ENCODE data around the gene RSPO4. TPM values are rescaled to one million over a fixed set of nuclear protein-coding genes. Genes with fewer than 3 reads are reported as not detected.

Gene RSPO4
- total RNA-seq, 1 experiment from 2014 or later: not detected

GRCh38 chr20:922781-923180 lies 79.3 kb downstream of the RSPO4 start:
- DNase-seq (ENCODE audit: low read depth): no peak

GRCh38 chr20:921068-921467 lies 81.0 kb downstream of the RSPO4 start:
- in situ Hi-C loops (cut with HindIII; ENCODE audit: low pct_unique_long_range_greater_than_20kb, low sequenced_read_pairs): no loop called here

More at GRCh38 chr20:922781-923180, 79.3 kb downstream of the RSPO4 start:
- in situ Hi-C loops (cut with HindIII; ENCODE audit: low pct_unique_long_range_greater_than_20kb, low sequenced_read_pairs): no loop called here

GRCh38 chr20:920311-920710 lies 81.8 kb downstream of the RSPO4 start:
- in situ Hi-C loops (cut with HindIII; ENCODE audit: low pct_unique_long_range_greater_than_20kb, low sequenced_read_pairs): no loop called here
- DNase-seq (ENCODE audit: low read depth): no peak

More at GRCh38 chr20:921068-921467, 81.0 kb downstream of the RSPO4 start:
- DNase-seq (ENCODE audit: low read depth): no peak

- no peak for DNase-seq (ENCODE audit: low read depth)
- in situ Hi-C loops (cut with HindIII; ENCODE audit: low pct_unique_long_range_greater_than_20kb, low sequenced_read_pairs): no loop called here
Measured at GRCh38 chr20:919491-919916, 82.6 kb downstream of the RSPO4 start.

GRCh38 chr20:917416-917815 lies 84.7 kb downstream of the RSPO4 start:
- in situ Hi-C loops (cut with HindIII; ENCODE audit: low pct_unique_long_range_greater_than_20kb, low sequenced_read_pairs): no loop called here
- no peak for DNase-seq (ENCODE audit: low read depth)

- no peak for DNase-seq (ENCODE audit: low read depth)
Measured at GRCh38 chr20:916825-917224, 85.3 kb downstream of the RSPO4 start.

GRCh38 chr20:916125-916799 lies 85.8 kb downstream of the RSPO4 start, which contains the start of gene ANGPT4:
Gene ANGPT4, minus strand, starts transcription at chr20:916334. Its CDS starts 120 bp downstream, at chr20:916214.
- DNase-seq (ENCODE audit: low read depth): no peak
- in situ Hi-C loops (cut with HindIII; ENCODE audit: low pct_unique_long_range_greater_than_20kb, low sequenced_read_pairs): no loop called here

More at GRCh38 chr20:916825-917224, 85.3 kb downstream of the RSPO4 start:
- in situ Hi-C loops (cut with HindIII; ENCODE audit: low pct_unique_long_range_greater_than_20kb, low sequenced_read_pairs): no loop called here

- in situ Hi-C loops (cut with HindIII; ENCODE audit: low pct_unique_long_range_greater_than_20kb, low sequenced_read_pairs): no loop called here
- DNase-seq (ENCODE audit: low read depth): no peak
Measured at GRCh38 chr20:914727-915498, 87.2 kb downstream of the RSPO4 start.

- in situ Hi-C loops (cut with HindIII; ENCODE audit: low pct_unique_long_range_greater_than_20kb, low sequenced_read_pairs): no loop called here
- DNase-seq (ENCODE audit: low read depth): no peak
Measured at GRCh38 chr20:913306-913849, 88.7 kb downstream of the RSPO4 start.

- in situ Hi-C loops (cut with HindIII; ENCODE audit: low pct_unique_long_range_greater_than_20kb, low sequenced_read_pairs): no loop called here
- DNase-seq (ENCODE audit: low read depth): no peak
Measured at GRCh38 chr20:911882-912600, 90.1 kb downstream of the RSPO4 start.

GRCh38 chr20:910870-911770 lies 91.0 kb downstream of the RSPO4 start:
- DNase-seq (ENCODE audit: low read depth): no peak
- in situ Hi-C loops (cut with HindIII; ENCODE audit: low pct_unique_long_range_greater_than_20kb, low sequenced_read_pairs): no loop called here

- in situ Hi-C loops (cut with HindIII; ENCODE audit: low pct_unique_long_range_greater_than_20kb, low sequenced_read_pairs): no loop called here
- DNase-seq (ENCODE audit: low read depth): no peak
Measured at GRCh38 chr20:910132-910869, 91.8 kb downstream of the RSPO4 start.

- in situ Hi-C loops (cut with HindIII; ENCODE audit: low pct_unique_long_range_greater_than_20kb, low sequenced_read_pairs): no loop called here
- DNase-seq (ENCODE audit: low read depth): no peak
Measured at GRCh38 chr20:909641-910040, 92.5 kb downstream of the RSPO4 start.

Other genes with a start within 250 kb of the RSPO4 start
- gene SLC52A3, start 233.8 kb downstream of the RSPO4 start, total RNA-seq (2014; rRNA removed; shearing (Covaris generic); ENCODE audit: low replicate concordance): 3.6 and 6.5 TPM in 2 replicates
- gene FAM110A, start 168.6 kb downstream of the RSPO4 start, total RNA-seq (2014; rRNA removed; shearing (Covaris generic); ENCODE audit: low replicate concordance): 7.3 and 14.9 TPM in 2 replicates
- 0.09 TPM in 1 of 2 replicates, not detected in the other for gene ANGPT4, start 86.0 kb downstream of the RSPO4 start, total RNA-seq (2014; rRNA removed; shearing (Covaris generic); ENCODE audit: low replicate concordance)
- 58.2 and 79.3 TPM in 2 replicates for gene PSMF1, start 116.3 kb upstream of the RSPO4 start, total RNA-seq (2014; rRNA removed; shearing (Covaris generic); ENCODE audit: low replicate concordance)
- not detected in 2 replicates for gene TMEM74B, start 182.7 kb upstream of the RSPO4 start, total RNA-seq (2014; rRNA removed; shearing (Covaris generic); ENCODE audit: low replicate concordance)
- gene C20orf202, start 201.1 kb upstream of the RSPO4 start, total RNA-seq (2014; rRNA removed; shearing (Covaris generic); ENCODE audit: low replicate concordance): not detected in 2 replicates
- 0.57 and 0.67 TPM in 2 replicates for gene RAD21L1, start 223.7 kb upstream of the RSPO4 start, total RNA-seq (2014; rRNA removed; shearing (Covaris generic); ENCODE audit: low replicate concordance)